ENCODE data around the gene EIF4E1B. TPM values are rescaled to one million over a fixed set of nuclear protein-coding genes. Genes with fewer than 3 reads are reported as not detected.

The EIF4E1B gene
- total RNA-seq, 3 donors from 2014 or later = 1.6 TPM; not detected in 2

DNA sequence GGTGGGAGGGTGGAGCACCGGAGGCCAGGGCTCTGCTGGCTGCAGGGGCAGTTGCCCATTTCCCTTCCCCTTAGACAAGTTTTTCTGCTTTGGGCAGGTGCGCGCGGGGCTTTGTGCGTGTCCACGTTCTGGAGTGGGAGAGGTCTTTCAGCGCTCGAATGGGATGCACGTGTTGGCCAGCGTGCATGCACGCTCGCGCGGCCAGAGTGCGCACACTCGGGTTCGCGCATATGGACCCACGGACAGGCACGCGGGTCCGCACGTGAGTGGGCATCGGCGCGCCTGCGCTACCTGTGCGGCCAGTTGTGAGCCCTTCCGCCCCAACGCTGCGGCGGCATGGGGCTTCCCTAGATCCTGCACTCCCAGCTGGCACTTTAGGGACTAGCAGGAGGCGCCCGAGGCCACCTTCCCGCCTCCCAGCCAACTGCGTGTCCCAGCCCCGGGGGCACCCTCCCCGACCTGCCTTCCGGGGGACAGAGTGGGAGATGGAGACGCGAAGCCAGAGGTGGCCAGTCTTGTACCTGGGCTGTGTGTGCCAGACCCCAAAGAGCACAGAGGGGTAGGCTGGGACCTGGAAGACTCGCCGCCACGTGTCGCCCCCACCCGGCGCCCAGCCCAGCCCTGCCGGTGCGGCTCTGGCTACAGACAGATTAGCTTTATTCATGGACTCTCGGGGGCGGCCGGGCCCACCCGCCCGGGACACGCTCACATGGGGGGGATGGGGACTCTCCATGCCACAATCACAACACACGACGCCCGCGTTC is 10.7 kb upstream of the EIF4E1B start:
- Histone ChIP-seq H3K9me3 (no peaks in the 10 kb centered on the region), H3K36me3 (no peaks in the 10 kb centered on the region), H3K27ac (no peak overlapping the region), H3K4me3 (peak overlapping the region in 2 of 3 donors; percentile 7 to 48), H3K4me1 (peaks cover 0 to 11% of the 10 kb centered on the region in 2 donors), H3K27me3 (peaks cover 17 to 84% of the 10 kb centered on the region in 2 donors)
- DNase-seq (ENCODE audit: low spot score in 2 of 2) = no peak
- intact Hi-C loops (cut with DNase I; ENCODE audit: low total_unique reads) = no loop called here
- no peak for TF ChIP-seq POLR2A (IDR thresholded peaks at IDR 0.05)
- no peak for TF ChIP-seq POLR2AphosphoS5 (IDR thresholded peaks at IDR 0.05)
- TF ChIP-seq, protein P1, sequence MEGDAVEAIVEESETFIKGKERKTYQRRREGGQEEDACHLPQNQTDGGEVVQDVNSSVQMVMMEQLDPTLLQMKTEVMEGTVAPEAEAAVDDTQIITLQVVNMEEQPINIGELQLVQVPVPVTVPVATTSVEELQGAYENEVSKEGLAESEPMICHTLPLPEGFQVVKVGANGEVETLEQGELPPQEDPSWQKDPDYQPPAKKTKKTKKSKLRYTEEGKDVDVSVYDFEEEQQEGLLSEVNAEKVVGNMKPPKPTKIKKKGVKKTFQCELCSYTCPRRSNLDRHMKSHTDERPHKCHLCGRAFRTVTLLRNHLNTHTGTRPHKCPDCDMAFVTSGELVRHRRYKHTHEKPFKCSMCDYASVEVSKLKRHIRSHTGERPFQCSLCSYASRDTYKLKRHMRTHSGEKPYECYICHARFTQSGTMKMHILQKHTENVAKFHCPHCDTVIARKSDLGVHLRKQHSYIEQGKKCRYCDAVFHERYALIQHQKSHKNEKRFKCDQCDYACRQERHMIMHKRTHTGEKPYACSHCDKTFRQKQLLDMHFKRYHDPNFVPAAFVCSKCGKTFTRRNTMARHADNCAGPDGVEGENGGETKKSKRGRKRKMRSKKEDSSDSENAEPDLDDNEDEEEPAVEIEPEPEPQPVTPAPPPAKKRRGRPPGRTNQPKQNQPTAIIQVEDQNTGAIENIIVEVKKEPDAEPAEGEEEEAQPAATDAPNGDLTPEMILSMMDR (IDR thresholded peaks at IDR 0.05) = no peak

DNA sequence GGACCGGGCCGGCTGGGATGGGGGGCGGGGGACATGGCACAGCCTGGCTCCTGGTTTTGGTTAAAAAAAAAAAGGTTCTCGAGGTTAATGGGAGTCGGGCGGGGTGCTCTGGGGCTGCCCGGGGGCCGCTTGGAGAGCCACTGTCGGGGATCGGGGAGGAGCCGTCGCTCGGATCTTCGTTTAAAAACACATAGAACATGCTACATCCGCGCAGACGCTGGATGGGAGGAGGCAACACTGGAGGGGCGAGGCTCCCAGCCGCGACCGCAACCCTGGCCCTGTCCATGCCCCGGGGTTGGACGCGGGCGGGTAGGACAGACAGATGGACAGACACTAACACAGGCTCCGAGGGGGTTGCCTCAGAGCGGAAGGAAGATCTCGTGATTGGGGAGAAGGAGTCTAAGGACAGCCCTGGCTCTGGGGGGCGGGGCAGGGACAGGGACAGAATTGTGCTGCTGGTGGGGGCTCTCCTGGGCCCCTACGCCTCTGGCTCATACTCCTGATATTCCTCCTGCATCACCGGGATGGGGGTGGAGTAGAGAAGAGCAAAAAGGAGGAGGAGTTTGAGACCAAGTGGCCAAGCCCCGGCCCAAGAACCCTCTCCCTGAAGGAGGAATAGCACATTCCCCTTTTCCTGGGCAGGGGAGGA is 10.0 kb upstream of the EIF4E1B start:
- no peaks in the 10 kb centered on the region for H3K9me3 ChIP-seq
- TF ChIP-seq POLR2AphosphoS5 (IDR thresholded peaks at IDR 0.05) = no peak
- TF ChIP-seq, protein P1 (IDR thresholded peaks at IDR 0.05) = no peak
- no peak for TF ChIP-seq POLR2A (IDR thresholded peaks at IDR 0.05)
- H3K36me3 ChIP-seq = no peaks in the 10 kb centered on the region
- no peak for DNase-seq (ENCODE audit: low spot score in 2 of 2)
- H3K4me1 ChIP-seq = peaks cover 0 to 11% of the 10 kb centered on the region in 2 donors
- H3K4me3 ChIP-seq = peak overlapping the region in 1 of 3 donors; percentile 48
- no peak overlapping the region for H3K27ac ChIP-seq
- peaks cover 17 to 84% of the 10 kb centered on the region in 2 donors for H3K27me3 ChIP-seq
- intact Hi-C loops (cut with DNase I; ENCODE audit: low total_unique reads) = no loop called here

DNA sequence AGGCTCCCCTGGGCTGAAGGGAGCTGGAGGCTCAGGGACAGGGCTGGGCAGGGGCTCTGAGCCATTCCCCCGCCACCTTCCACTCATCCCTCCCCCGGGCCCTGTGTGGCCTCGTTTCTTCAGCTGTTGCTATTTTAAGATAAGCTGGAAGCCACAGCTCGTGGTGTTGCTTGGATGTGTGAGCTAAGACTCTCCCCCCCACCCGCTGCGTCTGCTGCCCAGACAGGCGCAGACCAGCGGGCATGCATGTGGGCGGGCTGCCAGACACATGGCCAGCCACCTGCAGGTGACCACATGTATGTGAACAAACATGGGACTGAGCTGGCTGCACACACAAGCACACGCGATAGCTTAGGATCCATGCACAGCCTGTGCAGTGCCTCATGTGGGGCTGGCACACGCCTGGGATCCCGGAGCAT is 8.8 kb upstream of the EIF4E1B start:
- Histone ChIP-seq H3K4me1 (peaks cover 0 to 11% of the 10 kb centered on the region in 2 donors), H3K4me3 (no peak overlapping the region), H3K36me3 (no peaks in the 10 kb centered on the region), H3K27ac (no peak overlapping the region), H3K9me3 (no peaks in the 10 kb centered on the region), H3K27me3 (peaks cover 17 to 79% of the 10 kb centered on the region in 2 donors)
- TF ChIP-seq, protein P1 (IDR thresholded peaks at IDR 0.05) = no peak
- TF ChIP-seq POLR2A (IDR thresholded peaks at IDR 0.05) = no peak
- no peak for TF ChIP-seq POLR2AphosphoS5 (IDR thresholded peaks at IDR 0.05)
- DNase-seq (ENCODE audit: low spot score in 2 of 2) = no peak
- intact Hi-C loops (cut with DNase I; ENCODE audit: low total_unique reads) = no loop called here

DNA sequence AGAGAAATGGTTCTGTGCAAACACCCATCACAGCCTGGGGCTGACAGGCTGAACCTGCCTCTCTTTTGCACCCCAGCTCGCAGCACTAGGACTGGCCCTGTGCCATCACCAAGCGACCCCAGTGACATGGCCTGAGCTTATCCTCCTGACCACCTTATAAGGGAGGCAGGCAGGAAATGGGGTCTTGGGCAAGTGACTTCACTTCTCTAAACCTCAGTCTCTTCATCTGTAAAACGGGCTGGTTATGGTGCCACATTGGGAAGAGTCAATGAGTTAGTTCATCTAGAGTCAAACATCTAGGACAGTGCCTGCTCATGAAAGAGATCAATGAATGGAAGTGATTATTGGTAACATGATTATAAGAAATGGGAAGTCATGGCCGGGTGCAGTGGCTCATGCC is 6.3 kb upstream of the EIF4E1B start:
- DNase-seq (ENCODE audit: low spot score in 2 of 2) = no peak
- no peak overlapping the region for H3K27ac ChIP-seq
- peaks cover 17 to 80% of the 10 kb centered on the region in 2 donors for H3K27me3 ChIP-seq
- H3K36me3 ChIP-seq = no peaks in the 10 kb centered on the region
- no peaks in the 10 kb centered on the region for H3K9me3 ChIP-seq
- no peak overlapping the region for H3K4me3 ChIP-seq
- TF ChIP-seq POLR2AphosphoS5 (IDR thresholded peaks at IDR 0.05) (no peak), POLR2A (IDR thresholded peaks at IDR 0.05) (no peak)
- TF ChIP-seq, protein P1 (IDR thresholded peaks at IDR 0.05) = no peak
- peaks cover 0 to 9% of the 10 kb centered on the region in 2 donors for H3K4me1 ChIP-seq
- intact Hi-C loops (cut with DNase I; ENCODE audit: low total_unique reads) = no loop called here

DNA sequence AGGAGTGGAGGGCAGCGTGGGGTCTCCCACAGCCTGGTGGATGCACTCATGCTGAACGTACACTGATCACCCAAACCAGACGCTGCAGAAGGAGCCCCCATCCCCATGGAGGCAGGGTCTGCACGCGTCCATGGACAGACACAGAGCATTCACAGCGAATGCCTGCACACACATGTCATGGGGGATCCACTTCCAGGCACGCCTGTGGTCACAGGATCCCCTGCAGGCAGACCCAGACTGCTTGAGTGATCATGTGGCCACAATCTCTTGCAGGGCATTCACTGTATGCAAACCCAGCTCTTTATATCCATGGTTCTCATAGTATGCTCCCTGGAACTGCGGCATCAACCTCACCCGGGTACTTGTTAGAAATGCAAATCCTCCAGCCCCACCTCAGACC is 5.5 kb upstream of the EIF4E1B start:
- no peak for TF ChIP-seq POLR2AphosphoS5 (IDR thresholded peaks at IDR 0.05)
- TF ChIP-seq, protein P1 (IDR thresholded peaks at IDR 0.05) = no peak
- TF ChIP-seq POLR2A (IDR thresholded peaks at IDR 0.05) = no peak
- H3K27ac ChIP-seq = no peak overlapping the region
- no peak for DNase-seq (ENCODE audit: low spot score in 2 of 2)
- no peak overlapping the region for H3K4me3 ChIP-seq
- H3K27me3 ChIP-seq = peaks cover 16 to 80% of the 10 kb centered on the region in 2 donors
- H3K4me1 ChIP-seq = peaks cover under 1 to 5% of the 10 kb centered on the region in 2 donors
- intact Hi-C loops (cut with DNase I; ENCODE audit: low total_unique reads) = no loop called here
- no peaks in the 10 kb centered on the region for H3K36me3 ChIP-seq
- no peaks in the 10 kb centered on the region for H3K9me3 ChIP-seq

Measured in breast epithelium (tissue), 4 donors.